ENCODE data around the gene CDH13.

- TF ChIP-seq CTCF (IDR thresholded peaks at IDR 0.05 in 4 of 5, conservative IDR thresholded peaks at IDR 0.05 in 1 of 5) (no peak), POLR2A (IDR thresholded peaks at IDR 0.05) (no peak)
Observed at GRCh38 chr16:83592778-83593177, 966.0 kb downstream of the CDH13 start.
